ENCODE data around the gene RETSAT. TPM values are rescaled to one million over a fixed set of nuclear protein-coding genes. Genes with fewer than 3 reads are reported as not detected.

Gene RETSAT
- total RNA-seq, 1 experiment from 2014 or later = 57.8 TPM

- Histone ChIP-seq H3K36me3 (ENCODE audit: low read depth) (peaks cover 8% of the 10 kb centered on the region; the same call in 1 of the 2 replicates), H3K27ac (no peak overlapping the region), H3K79me2 (ENCODE audit: low read depth) (peaks cover 44% of the 10 kb centered on the region), H4K20me1 (ENCODE audit: insufficient read depth) (0 out of 2 replicates have a peak, but pooled peaks cover 6% of the 10 kb centered on the region), H3K27me3 (ENCODE audit: insufficient read depth, low read depth) (no peaks in the 10 kb centered on the region), H3K4me1 (replicated peaks; ENCODE audit: insufficient read depth) (peaks cover 16% of the 10 kb centered on the region), H3F3A (ENCODE audit: insufficient read depth, low read depth) (no peaks in the 10 kb centered on the region), H3K4me3 (peak overlapping the region; percentile 87), H2AFZ (peak overlapping the region; percentile 90), H3K4me2 (peak overlapping the region; percentile 90), H3K9me2 (ENCODE audit: insufficient read depth) (no peaks in the 10 kb centered on the region), H3K9me3 (ENCODE audit: insufficient read depth, low read depth) (no peaks in the 10 kb centered on the region; the same call in 1 of the 2 replicates)
- ChIA-PET POLR2A (ENCODE audit: unreplicated experiment) (interaction anchor here (0.5 to 1.0 kb wide), 3 partner anchors 8 to 63 kb away, joined by 3 to 5 read pairs (median 3); no protein-coding TSS in a partner anchor), CTCF (interaction anchor here (0.6 to 1.2 kb wide), 3 partner anchors 27 to 197 kb away, joined by 3 to 6 read pairs (median 3); partner anchors contain the start of gene TGOLN2)
- intact Hi-C loops (cut with micrococcal nuclease; ENCODE audit: unreplicated experiment) = loop anchor here (2.0 kb wide), 2 partner anchors 26 to 56 kb away; partner anchors contain the start of gene CAPG
- DNase-seq = no peak
- TF ChIP-seq EZH2 (IDR thresholded peaks at IDR 0.05; ENCODE audit: low read depth) (no peak), CTCF (conservative IDR thresholded peaks at IDR 0.05) (no peak)
- BruUV-seq (replicated peaks) = TSS peak; percentile 52
Observed at GRCh38 chr2:85355073-85355410, 714 bp upstream of the RETSAT start.

- ChIA-PET POLR2A (ENCODE audit: unreplicated experiment) (interaction anchor here (0.5 to 0.7 kb wide), 5 partner anchors 11 to 452 kb away, joined by 3 to 21 read pairs (median 3); partner anchors contain the start of gene C2orf68), CTCF (interaction anchor here (0.8 kb wide), 1 partner anchor 195 kb away, joined by 3 read pairs; no protein-coding TSS in a partner anchor)
- H3F3A ChIP-seq (ENCODE audit: insufficient read depth, low read depth) = no peaks in the 10 kb centered on the region
- intact Hi-C loops (cut with micrococcal nuclease; ENCODE audit: unreplicated experiment) = loop anchor here (2.0 to 5.0 kb wide), 3 partner anchors 25 to 447 kb away; partner anchors contain the start of genes CAPG and TMSB10
- no peaks in the 10 kb centered on the region; the same call in 1 of the 2 replicates for H3K9me3 ChIP-seq (ENCODE audit: insufficient read depth, low read depth)
- 0 out of 2 replicates have a peak, but pooled peaks cover 6% of the 10 kb centered on the region for H4K20me1 ChIP-seq (ENCODE audit: insufficient read depth)
- TF ChIP-seq CTCF (conservative IDR thresholded peaks at IDR 0.05) (no peak), EZH2 (IDR thresholded peaks at IDR 0.05; ENCODE audit: low read depth) (no peak)
- peak; percentile 34 to 59 for DNase-seq
- H3K79me2 ChIP-seq (ENCODE audit: low read depth) = peaks cover 44% of the 10 kb centered on the region
- TSS peak; percentile 71 for BruUV-seq (replicated peaks)
- H3K27me3 ChIP-seq (ENCODE audit: insufficient read depth, low read depth) = no peaks in the 10 kb centered on the region
- peaks cover 12% of the 10 kb centered on the region for H3K36me3 ChIP-seq (ENCODE audit: low read depth)
- H3K4me3 ChIP-seq = peak overlapping the region; percentile 87
- peak overlapping the region; percentile 93 for H3K4me2 ChIP-seq
- H3K9me2 ChIP-seq (ENCODE audit: insufficient read depth) = no peaks in the 10 kb centered on the region
- H3K27ac ChIP-seq = peak overlapping the region; percentile 62
- H2AFZ ChIP-seq = peak overlapping the region; percentile 78
- peaks cover 16% of the 10 kb centered on the region for H3K4me1 ChIP-seq (replicated peaks; ENCODE audit: insufficient read depth)
Observed at GRCh38 chr2:85353876-85354285, 447 bp downstream of the RETSAT start.

GRCh38 chr2:85347599-85347998 is 6.7 kb downstream of the RETSAT start:
- peaks cover 3% of the 10 kb centered on the region; the same call in 1 of the 2 replicates for H3K4me1 ChIP-seq (replicated peaks; ENCODE audit: insufficient read depth)
- H3K27me3 ChIP-seq (ENCODE audit: insufficient read depth, low read depth) = no peaks in the 10 kb centered on the region
- no peak overlapping the region for H2AFZ ChIP-seq
- POLR2A ChIA-PET (ENCODE audit: unreplicated experiment) = no interaction called here
- CTCF ChIA-PET = no interaction called here
- no peak for DNase-seq
- peaks cover 12% of the 10 kb centered on the region for H3K36me3 ChIP-seq (ENCODE audit: low read depth)
- no peak overlapping the region for H3K4me3 ChIP-seq
- BruUV-seq (replicated peaks) = no TSS peak
- TF ChIP-seq EZH2 (IDR thresholded peaks at IDR 0.05; ENCODE audit: low read depth) (no peak), CTCF (conservative IDR thresholded peaks at IDR 0.05) (no peak)
- no peak overlapping the region for H3K27ac ChIP-seq
- 0 out of 2 replicates have a peak, but pooled peaks cover 7% of the 10 kb centered on the region for H4K20me1 ChIP-seq (ENCODE audit: insufficient read depth)
- H3F3A ChIP-seq (ENCODE audit: insufficient read depth, low read depth) = peaks cover 4% of the 10 kb centered on the region; the same call in 1 of the 2 replicates
- H3K4me2 ChIP-seq = no peak overlapping the region
- intact Hi-C loops (cut with micrococcal nuclease; ENCODE audit: unreplicated experiment) = no loop called here
- peaks cover 15% of the 10 kb centered on the region for H3K79me2 ChIP-seq (ENCODE audit: low read depth)
- H3K9me2 ChIP-seq (ENCODE audit: insufficient read depth) = no peaks in the 10 kb centered on the region
- no peaks in the 10 kb centered on the region for H3K9me3 ChIP-seq (ENCODE audit: insufficient read depth, low read depth)
